HG03175 (cell line): ENCODE measurements around the gene NDUFA6.
A peak's percentile ranks its signal among the peaks of the same experiment; 100 is the strongest.
"Not testable (repeated sequence)": the region's sequence is repeated elsewhere in the genome, so short reads cannot be mapped to it uniquely, and the experiment has no call there.

Experiments
- ATAC-seq: cut with Tn5 transposase; IDR thresholded peaks from one replicate; pipeline ENCODE4 v1.9.1; 2021; ENCODE audit warnings: mild to moderate bottlenecking, moderate library complexity; ENCODE audit not compliant: unreplicated experiment

The NDUFA6 gene

GRCh38 chr22:42090596-42091454 is at the start of gene NDUFA6:
Gene NDUFA6, minus strand, starts transcription at chr22:42090772. Its CDS starts 28 bp downstream, at chr22:42090744.
- ATAC-seq = peak; percentile 96

DNA sequence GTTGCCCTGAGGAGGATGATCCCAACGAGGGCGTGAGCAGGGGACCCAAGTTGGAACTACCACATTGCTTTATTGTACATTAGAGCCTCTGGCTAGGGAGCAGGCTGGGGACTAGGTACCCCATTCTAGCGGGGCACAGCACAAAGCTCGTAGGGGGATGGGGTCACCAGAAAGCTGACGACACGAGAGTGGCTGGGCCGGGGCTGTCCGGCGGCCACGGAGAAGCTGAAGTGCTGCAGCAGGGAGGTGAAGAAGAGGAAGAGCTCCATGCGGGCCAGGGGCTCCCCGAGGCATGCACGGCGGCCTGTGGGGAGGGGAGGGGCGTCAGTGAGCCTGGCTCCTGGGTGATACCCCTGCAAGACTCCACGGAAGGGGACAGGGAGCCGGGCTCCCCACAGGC is 49.6 kb upstream of the NDUFA6 start:
- not testable (repeated sequence) for ATAC-seq

GRCh38 chr22:42139508-42139907 is 48.9 kb upstream of the NDUFA6 start:
- not testable (repeated sequence) for ATAC-seq

DNA sequence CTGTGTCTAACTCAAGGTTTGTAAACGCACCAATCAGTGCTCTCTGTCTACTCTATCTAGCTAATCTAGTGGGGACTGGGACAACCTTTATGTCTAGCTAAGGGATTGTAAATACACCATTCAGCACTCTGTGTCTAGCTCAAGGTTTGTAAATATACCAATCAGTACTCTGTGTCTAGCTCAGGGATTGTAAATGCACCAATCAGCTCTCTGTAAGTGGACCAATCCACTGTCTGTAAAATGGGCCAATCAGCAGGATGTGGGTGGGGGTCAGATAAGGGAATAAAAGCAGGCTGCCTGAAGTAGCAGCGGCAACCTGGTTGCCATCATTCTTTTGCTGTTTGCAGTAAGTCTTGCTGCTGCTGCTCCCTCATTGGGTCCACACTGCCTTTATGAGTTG is 48.4 kb upstream of the NDUFA6 start:
- ATAC-seq = no peak

- no peak for ATAC-seq
Measured at GRCh38 chr22:42138122-42138770, 47.7 kb upstream of the NDUFA6 start.

GRCh38 chr22:42135688-42136087 is 45.1 kb upstream of the NDUFA6 start:
- ATAC-seq = not testable (repeated sequence)

DNA sequence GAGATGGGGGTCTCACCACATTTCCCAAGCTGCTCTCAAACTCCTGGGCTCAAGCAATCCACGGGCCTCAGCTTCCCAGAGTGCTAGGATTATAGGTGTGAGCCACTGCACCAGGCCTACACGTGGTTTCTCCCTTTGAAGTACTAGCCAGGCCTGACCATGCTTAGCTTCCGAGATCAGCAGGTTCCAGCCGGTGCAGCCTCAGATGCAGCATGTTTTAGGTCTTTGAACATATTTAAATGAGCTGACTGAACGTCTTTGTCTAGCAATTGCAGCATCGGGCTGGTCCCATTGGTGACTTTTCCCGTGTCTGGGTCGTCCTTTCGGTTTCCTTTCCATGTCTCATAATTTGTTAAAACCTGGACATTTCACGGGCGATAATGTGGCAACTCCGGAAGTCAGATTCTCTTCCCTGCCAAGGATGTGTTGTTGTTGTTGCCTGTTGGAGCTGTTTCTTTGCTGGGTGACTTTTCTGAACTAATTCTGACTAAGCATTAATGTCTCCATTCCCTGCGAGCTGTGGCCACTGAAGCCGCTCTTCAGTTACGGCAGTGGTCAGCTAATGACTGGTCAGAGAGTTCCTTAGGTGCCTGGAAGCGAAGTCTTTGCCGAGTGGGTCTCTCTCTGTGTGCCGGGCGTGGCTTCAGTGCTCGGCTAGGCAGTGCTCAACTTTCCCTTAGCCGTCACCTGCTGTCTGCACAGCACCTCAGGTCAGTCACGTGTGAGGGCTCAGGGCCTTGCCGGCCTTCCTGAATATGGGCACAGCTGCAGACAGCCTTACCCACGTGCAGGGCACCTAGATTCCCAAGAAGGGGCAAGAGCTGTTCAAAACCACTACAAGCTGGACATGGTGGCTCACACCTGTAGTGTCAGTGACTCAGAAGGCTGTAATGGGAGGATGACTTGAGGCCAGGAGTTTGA is 43.8 kb upstream of the NDUFA6 start:
- ATAC-seq = no peak

DNA sequence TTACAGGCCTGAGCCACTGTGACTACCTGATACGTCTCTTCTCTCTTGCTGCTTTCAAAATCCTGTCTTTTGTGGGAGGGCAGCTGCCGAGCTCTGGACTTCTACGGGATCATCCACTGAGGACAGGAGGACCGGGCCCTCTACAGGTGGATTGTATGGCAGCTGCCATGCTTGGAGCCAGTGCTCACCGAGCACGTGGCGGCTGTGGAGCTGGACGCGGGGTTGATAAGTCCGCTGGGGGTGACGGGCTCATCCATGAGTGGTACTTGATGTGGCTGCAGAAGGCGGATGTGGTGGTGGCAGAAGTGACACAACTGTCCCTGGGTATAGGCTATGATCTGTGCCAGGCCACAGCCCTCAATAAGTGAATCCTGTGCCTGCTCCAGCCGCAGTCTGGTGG is 41.9 kb upstream of the NDUFA6 start:
- ATAC-seq = no peak

DNA sequence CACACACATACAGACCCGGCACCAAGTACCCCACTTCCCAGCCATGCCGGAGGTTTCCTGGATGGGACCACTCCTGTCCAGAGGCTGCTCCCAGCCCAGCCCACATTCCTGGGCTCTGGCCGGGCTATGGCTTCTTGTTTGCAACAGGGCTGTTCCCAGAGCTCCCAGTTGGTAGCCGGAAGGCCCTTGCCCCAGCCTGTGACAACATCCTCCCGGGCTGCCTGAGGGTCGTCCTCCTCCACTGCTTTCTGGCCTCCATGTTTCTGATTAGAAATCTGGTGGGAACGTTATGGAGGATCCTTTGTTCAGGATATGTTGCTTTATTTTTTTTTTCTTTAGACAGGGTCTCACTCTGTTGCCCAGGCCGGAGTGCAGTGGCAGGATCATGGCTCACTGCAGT is 41.0 kb upstream of the NDUFA6 start:
- ATAC-seq = no peak

GRCh38 chr22:42130639-42131431 is 40.3 kb upstream of the NDUFA6 start, which contains the start of gene CYP2D6:
Gene CYP2D6, minus strand, starts transcription at chr22:42130810. Its CDS starts 19 bp downstream, at chr22:42130791.
- ATAC-seq = not testable (repeated sequence)

DNA sequence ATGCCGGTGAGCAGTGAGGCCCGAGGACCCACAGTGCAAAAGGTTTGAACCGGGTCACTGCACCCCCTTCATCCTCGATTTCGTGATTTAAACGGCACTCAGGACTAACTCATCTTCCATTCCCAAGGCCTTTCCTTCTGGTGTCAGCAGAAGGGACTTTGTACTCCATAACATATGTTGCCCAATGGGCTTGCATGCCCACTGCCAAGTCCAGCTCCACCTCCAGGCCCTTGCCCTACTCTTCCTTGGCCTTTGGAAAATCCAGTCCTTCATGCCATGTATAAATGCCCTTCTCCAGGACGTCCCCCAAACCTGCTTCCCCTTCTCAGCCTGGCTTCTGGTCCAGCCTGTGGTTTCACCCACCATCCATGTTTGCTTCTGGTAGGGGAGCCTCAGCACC is 39.6 kb upstream of the NDUFA6 start:
- ATAC-seq = not testable (repeated sequence)

- ATAC-seq = not testable (repeated sequence)
Measured at GRCh38 chr22:42128776-42129694, 38.5 kb upstream of the NDUFA6 start.

DNA sequence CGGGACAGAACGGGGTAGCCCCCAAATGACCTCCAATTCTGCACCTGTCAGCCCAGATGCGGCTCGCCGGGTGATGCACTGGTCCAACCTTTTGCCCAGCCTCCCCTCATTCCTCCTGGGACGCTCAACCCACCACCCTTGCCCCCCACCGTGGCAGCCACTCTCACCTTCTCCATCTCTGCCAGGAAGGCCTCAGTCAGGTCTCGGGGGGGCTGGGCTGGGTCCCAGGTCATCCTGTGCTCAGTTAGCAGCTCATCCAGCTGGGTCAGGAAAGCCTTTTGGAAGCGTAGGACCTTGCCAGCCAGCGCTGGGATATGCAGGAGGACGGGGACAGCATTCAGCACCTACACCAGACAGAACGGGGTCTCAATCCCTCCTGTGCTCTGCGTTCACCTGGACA is 37.4 kb upstream of the NDUFA6 start:
- ATAC-seq = not testable (repeated sequence)

- no peak for ATAC-seq
Measured at GRCh38 chr22:42127606-42128005, 37.0 kb upstream of the NDUFA6 start.

GRCh38 chr22:42123529-42123928 is 33.0 kb upstream of the NDUFA6 start:
- ATAC-seq = not testable (repeated sequence)

- ATAC-seq = peak; percentile 45
Measured at GRCh38 chr22:42120231-42121021, 29.9 kb upstream of the NDUFA6 start.

DNA sequence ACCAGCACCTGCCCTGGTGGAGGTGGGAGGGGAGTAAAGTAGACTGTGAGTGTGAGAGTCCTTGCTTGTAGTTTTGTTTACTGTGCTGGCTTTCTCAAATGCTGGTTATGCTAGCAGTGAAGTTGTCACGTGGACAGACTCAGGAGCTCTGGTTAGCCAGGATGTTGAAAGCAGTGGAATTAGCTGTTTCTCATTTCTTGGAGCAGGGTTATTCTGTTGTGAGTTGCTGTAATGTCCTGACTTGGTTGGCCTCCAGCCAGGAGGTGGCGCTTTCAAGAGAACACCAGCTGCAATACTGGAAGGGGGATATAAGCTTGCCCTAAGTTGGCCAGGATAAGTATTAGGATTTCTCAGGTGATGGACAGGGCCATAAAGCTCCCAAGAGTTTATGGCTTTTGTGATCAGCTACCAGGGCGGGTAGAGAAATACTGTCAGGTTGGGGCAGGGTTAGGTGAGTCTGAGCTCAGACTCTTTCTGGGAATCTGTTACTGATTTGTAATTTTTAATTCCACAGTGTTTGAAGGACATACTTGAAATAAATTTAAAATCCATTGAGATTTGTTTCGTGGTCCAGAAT is 26.4 kb upstream of the NDUFA6 start:
- ATAC-seq = no peak

DNA sequence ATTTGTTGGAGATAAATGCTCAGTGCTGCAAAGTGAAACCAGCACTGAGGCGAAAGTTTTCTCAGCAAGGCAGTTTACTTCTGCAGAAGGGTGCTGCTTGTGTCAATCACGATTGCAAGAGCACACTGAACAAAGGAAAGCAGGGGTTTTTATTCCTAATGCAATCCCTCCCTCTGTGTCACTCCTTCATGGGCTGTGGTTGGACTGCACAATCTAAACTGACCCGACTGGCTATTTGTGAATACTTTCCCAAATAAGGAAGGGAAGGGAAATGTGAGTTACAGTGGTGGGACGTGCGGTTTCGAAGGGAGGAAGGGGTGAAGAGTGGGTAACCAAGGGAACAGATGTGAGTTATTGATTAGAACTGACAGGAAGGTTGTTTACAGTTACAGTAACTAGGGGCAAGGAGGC is 24.9 kb upstream of the NDUFA6 start:
- not testable (repeated sequence) for ATAC-seq
